HG02678 (cell line): ENCODE data around the gene RAP1A.

Experiments
- ATAC-seq: cut with Tn5 transposase; IDR thresholded peaks from one replicate; pipeline ENCODE4 v1.9.1; 2021; ENCODE audit warnings: mild to moderate bottlenecking, moderate library complexity; ENCODE audit not compliant: unreplicated experiment

RAP1A gene

GRCh38 chr1:111619635-111620440 is at the start of gene RAP1A:
TSS of gene RAP1A (plus strand) at chr1:111619789. CDS start at chr1:111691361, 71,572 bp downstream.
- ATAC-seq, result peak; percentile 72

GRCh38 chr1:111569913-111570312 is 49.7 kb upstream of the RAP1A start:
- no peak for ATAC-seq

- no peak for ATAC-seq
Observed at GRCh38 chr1:111570781-111571181, 48.8 kb upstream of the RAP1A start.

- no peak for ATAC-seq
Observed at GRCh38 chr1:111571239-111571638, 48.4 kb upstream of the RAP1A start.

- no peak for ATAC-seq
Observed at GRCh38 chr1:111571987-111572386, 47.6 kb upstream of the RAP1A start.

- ATAC-seq, result no peak
Observed at GRCh38 chr1:111576547-111576946, 43.0 kb upstream of the RAP1A start.

- ATAC-seq, result no peak
Observed at GRCh38 chr1:111577814-111578213, 41.8 kb upstream of the RAP1A start.

GRCh38 chr1:111581166-111581565 is 38.4 kb upstream of the RAP1A start:
- no peak for ATAC-seq

- no peak for ATAC-seq
Observed at GRCh38 chr1:111582016-111582415, 37.6 kb upstream of the RAP1A start.

- no peak for ATAC-seq
Observed at GRCh38 chr1:111582644-111583618, 36.7 kb upstream of the RAP1A start.

GRCh38 chr1:111585447-111586086 is 34.0 kb upstream of the RAP1A start:
- ATAC-seq, result no peak

GRCh38 chr1:111586112-111586511 is 33.5 kb upstream of the RAP1A start:
- no peak for ATAC-seq

GRCh38 chr1:111587509-111588174 is 31.9 kb upstream of the RAP1A start:
- ATAC-seq, result no peak

- ATAC-seq, result no peak
Observed at GRCh38 chr1:111591937-111592336, 27.7 kb upstream of the RAP1A start.

- peak; percentile 89 for ATAC-seq
Observed at GRCh38 chr1:111592389-111593361, 26.9 kb upstream of the RAP1A start.

GRCh38 chr1:111593403-111594305 is 25.9 kb upstream of the RAP1A start:
- no peak for ATAC-seq

- ATAC-seq, result no peak
Observed at GRCh38 chr1:111594306-111594693, 25.3 kb upstream of the RAP1A start.

- ATAC-seq, result no peak
Observed at GRCh38 chr1:111595807-111596206, 23.8 kb upstream of the RAP1A start.
